Smooth muscle cell of the brain vasculature (primary cell): Measurements from ENCODE around the gene CHAF1A.

ENCODE experiments used
- DNase-seq: peaks from one replicate; pipeline ENCODE4 v3.0.0-alpha.2; 2012; ENCODE audit warnings: low read depth, low spot score

CHAF1A gene

DNA sequence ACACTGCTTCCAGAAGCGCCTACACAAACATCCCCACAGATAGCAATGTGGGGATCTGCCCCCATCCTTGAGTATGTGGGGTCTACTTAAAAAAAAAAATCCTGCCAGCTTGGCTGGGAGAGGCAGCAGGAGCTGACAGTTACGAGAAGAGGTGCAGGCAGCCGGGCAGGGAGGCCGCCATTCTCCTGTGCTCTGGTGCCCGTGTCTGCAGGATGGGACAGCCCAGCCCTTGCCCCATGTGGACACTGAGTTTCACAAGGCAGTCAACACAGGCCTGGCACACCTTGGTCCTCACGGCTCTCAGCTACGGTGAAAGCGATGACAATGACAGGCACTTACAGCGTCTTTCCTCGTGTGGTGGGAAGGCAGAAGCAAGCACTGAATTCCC, 35.1 kb upstream of the CHAF1A start:
- DNase-seq: no peak

DNA sequence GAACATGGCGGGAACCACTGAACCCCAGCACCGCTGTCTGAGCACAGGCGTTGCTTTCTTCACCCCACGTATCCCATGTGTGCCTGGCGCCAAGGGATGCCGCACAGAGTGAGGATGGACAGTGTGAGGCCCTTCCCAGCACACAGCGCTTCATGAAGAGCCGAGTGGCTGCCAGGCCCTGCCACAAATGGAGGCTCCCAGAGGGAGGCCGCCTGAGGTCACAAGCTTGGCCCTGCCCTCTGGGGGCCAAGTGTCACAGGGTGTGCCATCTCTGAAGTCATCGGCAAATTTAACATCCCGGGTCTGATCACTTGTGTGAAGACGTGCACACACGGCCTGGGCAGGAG, 34.7 kb upstream of the CHAF1A start:
- DNase-seq: no peak

DNA sequence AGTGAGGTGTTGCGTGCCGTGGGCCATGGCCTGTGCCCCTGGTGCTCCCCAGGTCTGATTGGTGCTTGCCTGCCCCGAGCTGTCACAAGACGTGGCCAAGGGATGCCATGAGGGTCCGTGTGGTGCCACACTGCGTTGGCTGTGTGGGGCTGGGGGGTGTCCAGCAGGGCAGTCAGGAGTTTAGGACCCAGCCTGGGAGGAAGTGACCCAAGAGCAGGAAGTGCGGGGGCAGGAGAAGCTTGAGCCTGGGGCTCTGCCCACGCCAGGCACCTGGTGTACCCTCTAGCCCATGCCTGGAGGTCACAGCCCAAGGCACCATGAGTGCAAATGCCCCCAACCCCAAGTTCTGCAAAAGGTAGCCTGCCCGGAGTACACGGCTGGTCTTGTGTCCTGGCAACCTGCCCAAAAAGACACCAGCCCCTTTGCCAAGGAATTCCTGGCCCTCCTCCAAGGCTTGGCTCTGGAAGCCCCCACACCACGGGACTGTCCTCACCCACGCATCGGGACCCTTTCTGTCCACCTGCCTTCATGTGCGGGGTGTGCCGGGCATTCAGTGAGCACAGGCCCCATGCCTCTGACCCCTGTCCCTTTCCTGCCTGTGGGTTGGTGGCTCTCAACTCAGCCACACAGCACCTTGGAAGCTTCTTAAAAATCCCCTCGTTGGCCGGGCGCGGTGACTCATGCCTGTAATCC, 34.2 kb upstream of the CHAF1A start:
- DNase-seq: no peak

GRCh38 chr19:4369109-4369887, 33.1 kb upstream of the CHAF1A start:
- no peak for DNase-seq

GRCh38 chr19:4369888-4370260, 32.6 kb upstream of the CHAF1A start:
- no peak for DNase-seq

- no peak for DNase-seq
Measured at GRCh38 chr19:4370418-4371041, 31.9 kb upstream of the CHAF1A start.

DNA sequence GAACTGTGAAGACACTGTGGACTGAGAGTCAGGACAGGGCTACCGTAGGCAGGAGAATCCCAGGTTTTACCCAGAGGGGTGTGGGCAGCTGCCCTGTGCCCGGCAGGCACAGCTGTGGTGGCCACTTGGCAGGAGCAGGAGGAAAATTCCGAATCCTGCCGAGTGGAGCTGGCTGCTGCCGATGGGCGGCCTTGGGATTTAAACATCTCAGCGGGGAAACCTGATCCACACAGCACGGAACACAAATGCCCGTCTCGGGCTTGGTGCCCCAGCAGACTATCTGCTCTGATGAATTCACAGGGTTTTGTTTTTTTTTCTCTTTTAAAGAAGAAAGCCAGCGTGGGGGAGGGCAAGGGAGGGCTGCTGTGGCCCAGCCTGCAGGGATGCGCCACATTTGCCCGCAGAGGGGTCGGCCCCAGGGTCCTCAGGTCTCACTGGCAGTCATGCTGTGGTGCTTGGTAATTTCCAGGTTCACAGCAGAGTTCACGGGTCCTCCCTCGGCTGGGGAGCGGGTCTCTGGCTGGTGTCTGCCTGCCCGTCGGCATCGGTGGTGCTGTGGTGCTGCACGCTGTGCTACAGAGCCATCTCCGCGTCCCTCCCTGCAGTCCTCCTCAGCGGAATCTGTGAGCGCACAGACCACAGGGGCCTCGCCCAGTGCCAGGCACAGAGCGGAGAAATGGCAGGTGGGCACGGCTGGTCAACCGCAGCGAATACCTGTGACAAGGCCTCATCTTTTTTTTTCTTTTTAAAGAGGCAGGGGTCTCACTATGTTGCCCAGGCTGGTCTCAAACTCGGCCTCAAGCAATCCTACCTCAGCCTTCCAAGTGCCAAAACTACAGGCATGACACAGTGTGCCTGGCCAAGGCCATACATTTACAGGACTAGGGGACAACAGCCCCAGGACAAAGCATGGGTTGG, 30.9 kb upstream of the CHAF1A start:
- no peak for DNase-seq

DNA sequence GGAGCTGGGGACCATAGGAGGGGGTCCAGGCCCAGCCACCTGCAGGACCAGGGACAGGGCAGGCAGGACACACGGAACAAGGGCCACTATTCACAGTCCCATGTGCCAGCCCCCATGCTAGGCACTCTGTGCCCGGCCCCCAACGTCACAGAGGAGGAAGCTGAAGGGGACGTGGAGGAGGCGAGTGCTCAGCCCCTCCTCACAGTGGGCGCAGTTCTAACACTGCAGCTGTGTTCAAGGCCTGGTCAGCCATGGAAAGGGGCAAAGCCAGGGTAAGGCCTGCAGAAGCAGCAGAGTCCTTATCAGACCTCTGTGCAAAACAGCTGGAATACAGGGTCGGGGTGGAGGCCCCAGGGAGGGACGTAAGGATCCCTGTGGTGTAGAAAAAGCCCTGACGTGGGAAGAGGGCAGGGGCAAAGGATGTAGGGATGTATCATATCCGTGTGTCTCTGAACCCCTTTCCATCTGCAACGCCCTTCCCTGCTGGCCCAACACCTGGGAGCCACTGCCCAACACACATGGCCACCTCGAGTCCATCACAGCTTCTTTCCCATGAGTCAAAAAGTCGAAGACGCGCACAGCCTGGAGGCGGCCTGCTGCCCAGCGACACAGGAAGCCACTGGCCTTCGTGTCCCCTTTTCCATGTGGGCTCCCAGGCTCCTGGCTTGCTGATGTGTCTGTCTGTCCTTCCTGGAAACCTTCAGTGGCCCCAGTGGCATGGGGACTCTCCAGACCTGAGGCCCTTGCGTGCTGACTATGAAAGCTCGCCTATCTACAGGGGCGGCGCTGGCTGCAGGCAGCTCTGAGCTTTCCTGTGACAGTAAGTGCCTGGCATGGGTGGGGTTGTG, 30.1 kb upstream of the CHAF1A start:
- no peak for DNase-seq

DNA sequence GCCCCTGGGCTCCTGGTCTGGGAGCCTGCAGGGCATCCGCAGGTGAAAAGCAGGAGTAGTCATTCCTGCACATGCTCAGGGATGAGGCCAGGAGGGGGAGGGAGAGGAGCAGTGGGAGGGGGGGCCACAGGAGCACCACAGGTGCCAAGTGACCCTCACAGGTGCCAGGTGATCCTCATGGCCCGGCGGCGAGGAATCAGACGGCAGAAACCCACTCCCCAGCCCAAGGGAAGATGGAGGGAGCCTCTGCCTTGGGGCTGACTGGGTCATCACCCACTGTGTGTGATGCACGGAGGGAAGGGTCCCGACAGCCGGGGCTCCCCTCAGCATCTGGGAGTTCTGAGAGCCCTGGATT, 29.4 kb upstream of the CHAF1A start:
- DNase-seq: no peak

DNA sequence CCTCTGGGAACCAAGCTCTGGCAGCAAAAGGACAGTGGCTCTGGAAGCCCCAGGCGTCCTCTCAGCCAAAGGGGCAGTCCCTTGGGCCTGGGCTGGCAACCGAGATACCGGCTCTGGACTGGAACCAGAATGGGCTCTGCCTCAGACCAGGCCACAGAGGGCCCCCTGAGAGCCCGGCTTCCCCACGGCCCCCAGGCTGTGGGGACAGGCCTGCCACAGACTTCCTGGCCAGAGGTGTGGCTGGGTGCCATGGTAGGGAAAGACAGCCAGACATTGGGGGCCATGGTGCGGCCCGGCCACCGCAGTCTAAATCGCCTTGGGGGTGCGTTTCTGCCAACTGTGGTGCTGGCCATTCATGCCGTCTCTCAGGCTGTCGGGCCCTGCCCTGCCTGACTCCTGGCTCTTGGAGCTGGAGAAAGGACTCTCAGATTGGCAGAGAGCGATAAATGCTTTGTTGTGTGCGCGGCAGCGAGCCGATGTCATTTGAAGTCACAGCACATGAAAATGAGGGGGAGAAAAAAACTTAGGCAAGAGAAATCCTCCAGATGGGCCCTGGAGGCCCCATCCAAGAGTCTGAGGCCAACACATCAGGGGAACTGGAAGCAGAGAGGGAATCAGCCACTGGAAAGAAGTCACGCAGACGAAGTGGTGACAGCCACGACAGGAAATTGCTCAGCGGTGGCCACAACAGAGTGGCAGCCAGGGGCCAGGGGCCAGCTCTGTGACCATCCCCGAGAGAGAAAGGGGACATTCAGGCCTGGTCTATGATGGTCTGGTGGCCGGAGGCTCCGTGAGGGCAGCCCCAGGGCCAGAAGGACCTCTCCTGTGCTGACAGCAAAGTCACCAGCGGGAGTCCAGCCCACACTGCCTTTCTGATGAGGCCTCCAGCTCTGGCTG, 28.6 kb upstream of the CHAF1A start:
- no peak for DNase-seq

GRCh38 chr19:4374498-4375163, 27.8 kb upstream of the CHAF1A start:
- DNase-seq: no peak

GRCh38 chr19:4375164-4376027, 27.0 kb upstream of the CHAF1A start:
- DNase-seq: no peak

DNA sequence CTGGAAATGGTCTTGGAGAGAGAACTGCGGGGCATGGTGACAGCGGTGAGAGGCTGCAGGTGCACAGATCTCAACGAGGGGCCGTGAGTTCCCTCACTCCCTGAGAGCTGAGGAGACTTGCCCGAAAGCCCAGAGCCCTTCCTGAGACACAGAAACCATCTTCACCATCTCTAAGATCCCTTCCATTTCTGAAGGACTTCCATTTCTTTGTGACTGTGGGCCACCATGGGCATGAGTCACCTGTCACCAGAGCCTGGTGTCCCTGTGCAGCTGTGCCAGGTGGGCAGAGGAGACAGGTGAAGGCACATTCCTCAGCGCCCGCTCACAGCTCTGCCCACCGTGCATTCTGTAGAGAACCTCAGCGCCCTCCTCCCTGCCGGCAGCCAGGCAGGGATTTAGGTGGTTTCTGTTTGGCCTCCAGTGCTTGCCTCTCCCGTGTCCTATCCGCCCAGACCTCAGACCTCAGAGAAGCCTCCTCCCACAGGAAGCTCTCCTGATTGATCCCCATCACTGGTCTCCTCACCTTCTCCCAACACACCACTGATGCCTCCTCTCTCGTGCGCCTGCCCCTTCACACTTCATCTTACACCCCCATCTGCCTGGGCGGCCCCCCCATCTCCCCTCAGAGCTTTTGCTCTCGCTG, 26.3 kb upstream of the CHAF1A start:
- DNase-seq: no peak

- DNase-seq: no peak
Measured at GRCh38 chr19:4376671-4376990, 25.8 kb upstream of the CHAF1A start.

GRCh38 chr19:4376991-4377781, 25.3 kb upstream of the CHAF1A start:
- no peak for DNase-seq

- DNase-seq: no peak
Measured at GRCh38 chr19:4378886-4379285, 23.6 kb upstream of the CHAF1A start.
